Measurements from ENCODE around the gene OR6N2. TPM values are rescaled to one million over a fixed set of nuclear protein-coding genes. Genes with fewer than 3 reads are reported as not detected.

Gene OR6N2
- total and polyA plus RNA-seq, 12 donors, result not detected

DNA sequence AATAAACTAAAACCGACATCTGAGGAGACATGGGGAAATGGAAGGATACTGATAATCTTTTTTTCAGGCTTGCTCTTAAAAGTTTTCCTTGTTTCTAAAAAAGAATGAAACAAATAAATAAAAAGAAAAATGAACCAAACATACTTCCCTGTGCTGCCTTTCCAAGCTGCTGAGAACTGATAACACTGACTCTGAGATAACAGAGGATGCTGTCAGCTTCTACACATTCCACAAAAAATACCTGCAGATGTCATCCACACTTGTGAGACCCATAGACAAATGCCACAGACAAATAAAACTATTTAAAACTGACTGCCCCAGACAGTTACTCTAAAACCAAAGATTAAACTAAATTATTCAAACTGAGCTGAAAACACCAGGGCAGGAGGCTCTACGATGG, 48.5 kb downstream of the OR6N2 start:
- intact Hi-C loops (cut with DNase I), result no loop called here
- DNase-seq, result no peak

GRCh38 chr1:158731707-158732106, 49.3 kb downstream of the OR6N2 start:
- TF ChIP-seq, protein P1, sequence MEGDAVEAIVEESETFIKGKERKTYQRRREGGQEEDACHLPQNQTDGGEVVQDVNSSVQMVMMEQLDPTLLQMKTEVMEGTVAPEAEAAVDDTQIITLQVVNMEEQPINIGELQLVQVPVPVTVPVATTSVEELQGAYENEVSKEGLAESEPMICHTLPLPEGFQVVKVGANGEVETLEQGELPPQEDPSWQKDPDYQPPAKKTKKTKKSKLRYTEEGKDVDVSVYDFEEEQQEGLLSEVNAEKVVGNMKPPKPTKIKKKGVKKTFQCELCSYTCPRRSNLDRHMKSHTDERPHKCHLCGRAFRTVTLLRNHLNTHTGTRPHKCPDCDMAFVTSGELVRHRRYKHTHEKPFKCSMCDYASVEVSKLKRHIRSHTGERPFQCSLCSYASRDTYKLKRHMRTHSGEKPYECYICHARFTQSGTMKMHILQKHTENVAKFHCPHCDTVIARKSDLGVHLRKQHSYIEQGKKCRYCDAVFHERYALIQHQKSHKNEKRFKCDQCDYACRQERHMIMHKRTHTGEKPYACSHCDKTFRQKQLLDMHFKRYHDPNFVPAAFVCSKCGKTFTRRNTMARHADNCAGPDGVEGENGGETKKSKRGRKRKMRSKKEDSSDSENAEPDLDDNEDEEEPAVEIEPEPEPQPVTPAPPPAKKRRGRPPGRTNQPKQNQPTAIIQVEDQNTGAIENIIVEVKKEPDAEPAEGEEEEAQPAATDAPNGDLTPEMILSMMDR (IDR thresholded peaks at IDR 0.05), result no peak
- ATAC-seq (no peak), DNase-seq (no peak)
- no peaks in the 10 kb centered on the region for H3K27me3 ChIP-seq
- H3K4me1 ChIP-seq, result no peaks in the 10 kb centered on the region
- WGBS, 2 donors, result 85 to 86% methylated on average over 4 of the region's 4 CpGs
- no peak overlapping the region for H3K27ac ChIP-seq
- H3K36me3 ChIP-seq, result no peaks in the 10 kb centered on the region
- no peaks in the 10 kb centered on the region for H3K9me3 ChIP-seq
- no peak overlapping the region for H3K4me3 ChIP-seq
- intact Hi-C loops (cut with DNase I), result no loop called here

More for the DNA sequence above, 48.5 kb downstream of the OR6N2 start:
- no peaks in the 10 kb centered on the region for H3K36me3 ChIP-seq
- no peaks in the 10 kb centered on the region for H3K9me3 ChIP-seq
- ATAC-seq, result no peak
- no peaks in the 10 kb centered on the region for H3K27me3 ChIP-seq
- no peak overlapping the region for H3K27ac ChIP-seq
- no peaks in the 10 kb centered on the region for H3K4me1 ChIP-seq
- 71 to 76% methylated on average over 2 of the region's 2 CpGs for WGBS, 2 donors
- TF ChIP-seq, protein P1 (IDR thresholded peaks at IDR 0.05), result no peak
- H3K4me3 ChIP-seq, result no peak overlapping the region

- intact Hi-C loops (cut with DNase I), result no loop called here
- Histone ChIP-seq H3K4me1 (no peaks in the 10 kb centered on the region), H3K27me3 (no peaks in the 10 kb centered on the region), H3K4me3 (no peak overlapping the region), H3K36me3 (no peaks in the 10 kb centered on the region), H3K27ac (no peak overlapping the region), H3K9me3 (no peaks in the 10 kb centered on the region)
- ATAC-seq (no peak), DNase-seq (no peak)
- 84 to 88% methylated on average over 4 of the region's 4 CpGs for WGBS, 2 donors
- TF ChIP-seq, protein P1 (IDR thresholded peaks at IDR 0.05), result no peak
Observed at GRCh38 chr1:158730453-158730852, 50.6 kb downstream of the OR6N2 start.

GRCh38 chr1:158728510-158729225, 52.3 kb downstream of the OR6N2 start:
- no peak for ATAC-seq
- no peaks in the 10 kb centered on the region for H3K36me3 ChIP-seq
- DNase-seq, result no peak
- TF ChIP-seq, protein P1 (IDR thresholded peaks at IDR 0.05), result no peak
- no peaks in the 10 kb centered on the region for H3K4me1 ChIP-seq
- no peaks in the 10 kb centered on the region for H3K27me3 ChIP-seq
- H3K9me3 ChIP-seq, result no peaks in the 10 kb centered on the region
- intact Hi-C loops (cut with DNase I), result no loop called here
- H3K27ac ChIP-seq, result no peak overlapping the region
- WGBS, 2 donors, result 69 to 72% methylated on average over 3 of the region's 3 CpGs
- no peak overlapping the region for H3K4me3 ChIP-seq
